ENCODE data around the gene FSIP1.

The FSIP1 gene

GRCh38 chr15:39752991-39753390 lies 29.6 kb downstream of the FSIP1 start:
- Mint-ChIP-seq H3K9me3 (no peaks in the 10 kb centered on the region), H3K36me3 (ENCODE audit: low read depth) (no peaks in the 10 kb centered on the region), H3K4me3 (no peak overlapping the region), H3K27ac (no peak overlapping the region), H3K4me1 (ENCODE audit: low read depth) (no peaks in the 10 kb centered on the region), H3K27me3 (peaks cover 12% of the 10 kb centered on the region)

- H3K4me1 Mint-ChIP-seq (ENCODE audit: low read depth), result no peaks in the 10 kb centered on the region
- H3K27me3 Mint-ChIP-seq, result peaks cover 14% of the 10 kb centered on the region
- no peaks in the 10 kb centered on the region for H3K9me3 Mint-ChIP-seq
- no peaks in the 10 kb centered on the region for H3K36me3 Mint-ChIP-seq (ENCODE audit: low read depth)
- no peak overlapping the region for H3K4me3 Mint-ChIP-seq
- H3K27ac Mint-ChIP-seq, result no peak overlapping the region
Measured at GRCh38 chr15:39752246-39752645, 30.4 kb downstream of the FSIP1 start.

- Mint-ChIP-seq H3K4me3 (no peak overlapping the region), H3K27me3 (peaks cover 22% of the 10 kb centered on the region), H3K36me3 (ENCODE audit: low read depth) (no peaks in the 10 kb centered on the region), H3K4me1 (ENCODE audit: low read depth) (no peaks in the 10 kb centered on the region), H3K27ac (no peak overlapping the region), H3K9me3 (no peaks in the 10 kb centered on the region)
Measured at GRCh38 chr15:39748276-39748675, 34.4 kb downstream of the FSIP1 start.

- Mint-ChIP-seq H3K9me3 (no peaks in the 10 kb centered on the region), H3K27me3 (peaks cover 26% of the 10 kb centered on the region), H3K27ac (no peak overlapping the region), H3K4me1 (ENCODE audit: low read depth) (no peaks in the 10 kb centered on the region), H3K36me3 (ENCODE audit: low read depth) (no peaks in the 10 kb centered on the region), H3K4me3 (no peak overlapping the region)
Measured at GRCh38 chr15:39747326-39747725, 35.3 kb downstream of the FSIP1 start.

- peaks cover 32% of the 10 kb centered on the region for H3K27me3 Mint-ChIP-seq
- H3K4me3 Mint-ChIP-seq, result no peak overlapping the region
- no peaks in the 10 kb centered on the region for H3K4me1 Mint-ChIP-seq (ENCODE audit: low read depth)
- no peaks in the 10 kb centered on the region for H3K9me3 Mint-ChIP-seq
- H3K27ac Mint-ChIP-seq, result no peak overlapping the region
- no peaks in the 10 kb centered on the region for H3K36me3 Mint-ChIP-seq (ENCODE audit: low read depth)
Measured at GRCh38 chr15:39746714-39747276, 35.8 kb downstream of the FSIP1 start.

- peaks cover 28% of the 10 kb centered on the region for H3K27me3 Mint-ChIP-seq
- H3K36me3 Mint-ChIP-seq (ENCODE audit: low read depth), result no peaks in the 10 kb centered on the region
- no peak overlapping the region for H3K4me3 Mint-ChIP-seq
- no peaks in the 10 kb centered on the region for H3K4me1 Mint-ChIP-seq (ENCODE audit: low read depth)
- no peaks in the 10 kb centered on the region for H3K9me3 Mint-ChIP-seq
- H3K27ac Mint-ChIP-seq, result no peak overlapping the region
Measured at GRCh38 chr15:39746176-39746575, 36.5 kb downstream of the FSIP1 start.

GRCh38 chr15:39745415-39745814 lies 37.2 kb downstream of the FSIP1 start:
- Mint-ChIP-seq H3K4me3 (no peak overlapping the region), H3K9me3 (no peaks in the 10 kb centered on the region), H3K27me3 (peaks cover 28% of the 10 kb centered on the region), H3K4me1 (ENCODE audit: low read depth) (no peaks in the 10 kb centered on the region), H3K36me3 (ENCODE audit: low read depth) (no peaks in the 10 kb centered on the region), H3K27ac (no peak overlapping the region)

- peaks cover 26% of the 10 kb centered on the region for H3K27me3 Mint-ChIP-seq
- H3K4me3 Mint-ChIP-seq, result no peak overlapping the region
- no peaks in the 10 kb centered on the region for H3K36me3 Mint-ChIP-seq (ENCODE audit: low read depth)
- H3K9me3 Mint-ChIP-seq, result no peaks in the 10 kb centered on the region
- H3K4me1 Mint-ChIP-seq (ENCODE audit: low read depth), result no peaks in the 10 kb centered on the region
- H3K27ac Mint-ChIP-seq, result no peak overlapping the region
Measured at GRCh38 chr15:39744334-39745103, 38.1 kb downstream of the FSIP1 start.

GRCh38 chr15:39743611-39744010 lies 39.0 kb downstream of the FSIP1 start:
- Mint-ChIP-seq H3K27ac (no peak overlapping the region), H3K9me3 (no peaks in the 10 kb centered on the region)

GRCh38 chr15:39741258-39741657 lies 41.4 kb downstream of the FSIP1 start:
- Mint-ChIP-seq H3K4me3 (no peak overlapping the region), H3K27ac (no peak overlapping the region), H3K36me3 (ENCODE audit: low read depth) (no peaks in the 10 kb centered on the region), H3K4me1 (ENCODE audit: low read depth) (no peaks in the 10 kb centered on the region), H3K9me3 (no peaks in the 10 kb centered on the region), H3K27me3 (peaks cover 14% of the 10 kb centered on the region)

More at GRCh38 chr15:39743611-39744010, 39.0 kb downstream of the FSIP1 start:
- Mint-ChIP-seq H3K4me1 (ENCODE audit: low read depth) (no peaks in the 10 kb centered on the region), H3K4me3 (no peak overlapping the region), H3K36me3 (ENCODE audit: low read depth) (no peaks in the 10 kb centered on the region), H3K27me3 (peaks cover 23% of the 10 kb centered on the region)

GRCh38 chr15:39738998-39739397 lies 43.6 kb downstream of the FSIP1 start:
- no peaks in the 10 kb centered on the region for H3K9me3 Mint-ChIP-seq
- no peak overlapping the region for H3K27ac Mint-ChIP-seq
- no peaks in the 10 kb centered on the region for H3K4me1 Mint-ChIP-seq (ENCODE audit: low read depth)
- peaks cover 12% of the 10 kb centered on the region for H3K27me3 Mint-ChIP-seq
- no peaks in the 10 kb centered on the region for H3K36me3 Mint-ChIP-seq (ENCODE audit: low read depth)
- H3K4me3 Mint-ChIP-seq, result no peak overlapping the region

- Mint-ChIP-seq H3K27ac (no peak overlapping the region), H3K27me3 (peaks cover 4% of the 10 kb centered on the region), H3K4me1 (ENCODE audit: low read depth) (no peaks in the 10 kb centered on the region), H3K4me3 (no peak overlapping the region), H3K36me3 (ENCODE audit: low read depth) (no peaks in the 10 kb centered on the region), H3K9me3 (no peaks in the 10 kb centered on the region)
Measured at GRCh38 chr15:39737196-39737550, 45.5 kb downstream of the FSIP1 start.

GRCh38 chr15:39736412-39737195 lies 46.0 kb downstream of the FSIP1 start:
- Mint-ChIP-seq H3K4me3 (no peak overlapping the region), H3K9me3 (no peaks in the 10 kb centered on the region), H3K27ac (no peak overlapping the region), H3K4me1 (ENCODE audit: low read depth) (no peaks in the 10 kb centered on the region), H3K27me3 (no peaks in the 10 kb centered on the region), H3K36me3 (ENCODE audit: low read depth) (no peaks in the 10 kb centered on the region)

- H3K27me3 Mint-ChIP-seq, result no peaks in the 10 kb centered on the region
Measured at GRCh38 chr15:39735120-39735717, 47.4 kb downstream of the FSIP1 start.

GRCh38 chr15:39731266-39731665 lies 51.4 kb downstream of the FSIP1 start:
- Mint-ChIP-seq H3K4me3 (no peak overlapping the region), H3K27ac (no peak overlapping the region), H3K9me3 (no peaks in the 10 kb centered on the region), H3K27me3 (peaks cover 5% of the 10 kb centered on the region), H3K4me1 (ENCODE audit: low read depth) (no peaks in the 10 kb centered on the region), H3K36me3 (ENCODE audit: low read depth) (no peaks in the 10 kb centered on the region)

More at GRCh38 chr15:39735120-39735717, 47.4 kb downstream of the FSIP1 start:
- H3K4me3 Mint-ChIP-seq, result no peak overlapping the region
- no peaks in the 10 kb centered on the region for H3K9me3 Mint-ChIP-seq
- no peak overlapping the region for H3K27ac Mint-ChIP-seq
- no peaks in the 10 kb centered on the region for H3K36me3 Mint-ChIP-seq (ENCODE audit: low read depth)
- no peaks in the 10 kb centered on the region for H3K4me1 Mint-ChIP-seq (ENCODE audit: low read depth)
